ENCODE data around the gene CKB. TPM values are rescaled to one million over a fixed set of nuclear protein-coding genes. Genes with fewer than 3 reads are reported as not detected.

Gene CKB
- total RNA-seq, 1 donor, result 5.1 TPM

- Histone ChIP-seq H3K27ac (ENCODE audit: low read depth, low read length) (peak overlapping the region; percentile 76), H3K27me3 (ENCODE audit: insufficient read depth, low read length) (no peaks in the 10 kb centered on the region), H4K20me1 (ENCODE audit: insufficient read depth, low read length) (peaks cover 2% of the 10 kb centered on the region), H3K79me2 (ENCODE audit: insufficient read depth, low read length) (peaks cover 11% of the 10 kb centered on the region), H2AFZ (ENCODE audit: low read length) (no peak overlapping the region), H3K4me2 (ENCODE audit: insufficient read depth, low read length) (no peak overlapping the region), H3K4me3 (ENCODE audit: insufficient read depth, low read length) (no peak overlapping the region), H3K4me1 (ENCODE audit: insufficient read depth, low read length) (peaks cover 20% of the 10 kb centered on the region), H3K9me3 (ENCODE audit: low read depth, low read length) (no peaks in the 10 kb centered on the region), H3K36me3 (ENCODE audit: insufficient read depth, low read length) (peaks cover 63% of the 10 kb centered on the region)
- no peak for TF ChIP-seq CTCF (IDR thresholded peaks at IDR 0.05; ENCODE audit: extremely low read depth, low read depth, low read length)
- no peak for DNase-seq (ENCODE audit: insufficient read length, low spot score, missing footprints)
Measured at GRCh38 chr14:103488071-103488470, 34.6 kb downstream of the CKB start.

GRCh38 chr14:103485504-103485903 is 37.1 kb downstream of the CKB start:
- Histone ChIP-seq H3K9me3 (ENCODE audit: low read depth, low read length) (no peaks in the 10 kb centered on the region), H3K27ac (ENCODE audit: low read depth, low read length) (no peak overlapping the region), H2AFZ (ENCODE audit: low read length) (no peak overlapping the region), H3K4me1 (ENCODE audit: insufficient read depth, low read length) (peaks cover 20% of the 10 kb centered on the region), H3K27me3 (ENCODE audit: insufficient read depth, low read length) (no peaks in the 10 kb centered on the region), H3K36me3 (ENCODE audit: insufficient read depth, low read length) (peaks cover 62% of the 10 kb centered on the region), H4K20me1 (ENCODE audit: insufficient read depth, low read length) (peaks cover 6% of the 10 kb centered on the region), H3K4me3 (ENCODE audit: insufficient read depth, low read length) (no peak overlapping the region), H3K4me2 (ENCODE audit: insufficient read depth, low read length) (no peak overlapping the region), H3K79me2 (ENCODE audit: insufficient read depth, low read length) (peaks cover 8% of the 10 kb centered on the region)
- no peak for TF ChIP-seq CTCF (IDR thresholded peaks at IDR 0.05; ENCODE audit: extremely low read depth, low read depth, low read length)
- DNase-seq (ENCODE audit: insufficient read length, low spot score, missing footprints), result no peak

- H3K36me3 ChIP-seq (ENCODE audit: insufficient read depth, low read length), result peaks cover 65% of the 10 kb centered on the region
- H3K27me3 ChIP-seq (ENCODE audit: insufficient read depth, low read length), result no peaks in the 10 kb centered on the region
- H3K4me2 ChIP-seq (ENCODE audit: insufficient read depth, low read length), result peak overlapping the region; percentile 28
- no peak overlapping the region for H2AFZ ChIP-seq (ENCODE audit: low read length)
- H3K27ac ChIP-seq (ENCODE audit: low read depth, low read length), result peak overlapping the region; percentile 68
- H3K4me1 ChIP-seq (ENCODE audit: insufficient read depth, low read length), result peaks cover 6% of the 10 kb centered on the region
- H3K4me3 ChIP-seq (ENCODE audit: insufficient read depth, low read length), result no peak overlapping the region
- peaks cover 11% of the 10 kb centered on the region for H3K79me2 ChIP-seq (ENCODE audit: insufficient read depth, low read length)
- no peaks in the 10 kb centered on the region for H3K9me3 ChIP-seq (ENCODE audit: low read depth, low read length)
- no peak for TF ChIP-seq CTCF (IDR thresholded peaks at IDR 0.05; ENCODE audit: extremely low read depth, low read depth, low read length)
- H4K20me1 ChIP-seq (ENCODE audit: insufficient read depth, low read length), result peaks cover 6% of the 10 kb centered on the region
- no peak for DNase-seq (ENCODE audit: insufficient read length, low spot score, missing footprints)
Measured at GRCh38 chr14:103483600-103483999, 39.0 kb downstream of the CKB start.

- no peak for TF ChIP-seq CTCF (IDR thresholded peaks at IDR 0.05; ENCODE audit: extremely low read depth, low read depth, low read length)
- Histone ChIP-seq H3K36me3 (ENCODE audit: insufficient read depth, low read length) (peaks cover 69% of the 10 kb centered on the region), H3K4me1 (ENCODE audit: insufficient read depth, low read length) (peaks cover 4% of the 10 kb centered on the region), H3K27me3 (ENCODE audit: insufficient read depth, low read length) (no peaks in the 10 kb centered on the region), H3K79me2 (ENCODE audit: insufficient read depth, low read length) (peaks cover 12% of the 10 kb centered on the region), H4K20me1 (ENCODE audit: insufficient read depth, low read length) (peaks cover 4% of the 10 kb centered on the region), H2AFZ (ENCODE audit: low read length) (no peak overlapping the region), H3K27ac (ENCODE audit: low read depth, low read length) (no peak overlapping the region), H3K4me3 (ENCODE audit: insufficient read depth, low read length) (no peak overlapping the region), H3K9me3 (ENCODE audit: low read depth, low read length) (no peaks in the 10 kb centered on the region), H3K4me2 (ENCODE audit: insufficient read depth, low read length) (no peak overlapping the region)
- DNase-seq (ENCODE audit: insufficient read length, low spot score, missing footprints), result no peak
Measured at GRCh38 chr14:103480595-103480994, 42.0 kb downstream of the CKB start.
